Measurements from ENCODE around the gene POGK.

Gene POGK

GRCh38 chr1:166905136-166905535 lies 65.9 kb downstream of the POGK start:
- no peak for DNase-seq

GRCh38 chr1:166905900-166906299 lies 66.6 kb downstream of the POGK start:
- no peak for DNase-seq

Data from activated gamma-delta T cell (primary cell).